NOMO-1 treated with dmso at 0.1 percent for 144 hours (cell line): Measurements from ENCODE around the gene SPEM3.
A peak's percentile ranks its signal among the peaks of the same experiment; 100 is the strongest.

Experiments used
- DNase-seq: peaks from one replicate; lab custom pipeline; 2025; ENCODE audit not compliant: unreplicated experiment; lab: John Stamatoyannopoulos, UW

SPEM3 gene

DNA sequence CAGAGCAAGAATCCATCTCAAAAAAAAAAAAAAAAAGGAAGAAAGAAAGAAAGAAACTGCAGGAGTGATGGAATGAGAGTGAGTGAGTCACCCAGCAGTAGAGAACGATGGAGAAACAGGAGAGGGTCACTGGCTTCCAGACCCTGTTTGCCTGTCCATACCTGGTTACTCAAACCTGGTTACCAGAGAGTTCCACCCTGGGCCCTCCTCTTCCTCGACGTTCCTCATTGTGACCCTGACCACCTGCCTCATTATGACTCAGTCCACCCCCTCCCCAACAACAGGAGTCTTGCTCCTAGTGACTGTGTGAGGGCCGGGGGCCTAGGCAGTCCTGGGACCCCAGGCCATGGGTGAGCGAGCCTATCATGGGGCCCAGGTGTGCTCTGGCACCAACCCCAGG is at the start of gene SPEM3:
TSS of gene SPEM3 (plus strand) at position 301 of the 400 bp plus-strand sequence. CDS start at position 347, 46 bp downstream.
- DNase-seq = no peak

GRCh38 chr17:7379134-7379533 is 49.5 kb upstream of the SPEM3 start:
- DNase-seq = no peak

- DNase-seq = no peak
Observed at GRCh38 chr17:7380321-7380720, 48.3 kb upstream of the SPEM3 start.

DNA sequence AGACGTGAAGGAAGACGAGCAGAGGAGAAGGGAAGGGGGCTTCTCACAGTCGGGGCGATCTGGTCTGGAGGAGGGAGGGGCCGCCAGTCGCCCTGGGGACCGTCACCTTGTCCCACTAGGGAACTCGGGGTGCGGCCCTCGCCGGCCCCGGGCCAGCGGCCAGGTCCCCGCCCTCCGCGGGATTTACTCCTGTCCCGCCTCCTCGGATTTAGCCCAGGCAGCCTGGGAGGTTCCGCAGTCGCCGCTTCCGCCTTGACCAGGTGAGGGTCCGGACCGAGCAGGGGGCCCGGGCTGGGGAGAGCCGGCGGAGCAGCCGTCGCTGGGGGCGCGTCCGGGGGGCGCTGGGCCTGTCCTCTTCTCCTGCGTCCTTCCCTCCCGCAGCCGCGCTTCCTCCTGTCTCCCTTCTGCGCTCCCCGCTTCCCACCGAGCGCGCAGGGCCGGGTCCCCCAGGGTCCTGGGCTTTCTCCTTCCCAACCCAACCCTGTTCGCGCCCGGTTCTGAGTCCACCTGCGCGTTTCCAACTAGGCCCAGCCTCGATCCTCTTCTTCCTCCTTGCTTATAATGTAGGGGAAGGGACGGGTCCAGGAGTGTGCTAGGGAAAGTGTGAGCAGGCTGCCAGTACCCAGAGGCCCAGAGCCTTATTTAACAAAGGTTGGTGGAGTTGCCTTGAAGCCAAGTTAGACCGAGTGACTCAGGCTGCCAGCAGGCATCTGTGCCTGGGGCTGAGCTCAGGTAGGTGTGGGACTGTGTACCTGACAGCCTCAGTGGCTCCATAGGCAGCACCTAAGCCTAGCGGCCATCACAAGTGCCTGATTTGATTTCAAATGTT is 47.6 kb upstream of the SPEM3 start, which contains the start of gene TNK1:
TSS of gene TNK1 (plus strand) at position 235 of the 829 bp plus-strand sequence. CDS start 1,838 bp downstream, outside the sequence.
- no peak for DNase-seq

DNA sequence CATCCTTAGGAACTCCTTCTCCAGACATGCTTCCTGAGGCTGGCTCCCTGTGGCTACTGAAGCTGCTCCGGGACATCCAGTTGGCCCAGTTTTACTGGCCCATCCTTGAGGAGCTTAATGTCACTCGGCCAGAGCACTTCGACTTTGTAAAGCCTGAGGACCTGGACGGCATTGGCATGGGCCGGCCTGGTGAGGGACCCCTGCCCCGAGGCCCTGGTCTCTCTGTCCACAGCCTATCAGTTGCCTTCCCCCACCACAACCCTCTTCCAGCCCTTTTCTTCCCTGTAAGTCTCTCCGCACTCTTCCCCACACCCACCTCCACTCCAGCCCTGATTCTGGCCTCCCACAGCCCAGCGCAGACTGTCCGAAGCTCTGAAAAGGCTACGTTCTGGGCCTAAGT is 45.8 kb upstream of the SPEM3 start:
- no peak for DNase-seq

DNA sequence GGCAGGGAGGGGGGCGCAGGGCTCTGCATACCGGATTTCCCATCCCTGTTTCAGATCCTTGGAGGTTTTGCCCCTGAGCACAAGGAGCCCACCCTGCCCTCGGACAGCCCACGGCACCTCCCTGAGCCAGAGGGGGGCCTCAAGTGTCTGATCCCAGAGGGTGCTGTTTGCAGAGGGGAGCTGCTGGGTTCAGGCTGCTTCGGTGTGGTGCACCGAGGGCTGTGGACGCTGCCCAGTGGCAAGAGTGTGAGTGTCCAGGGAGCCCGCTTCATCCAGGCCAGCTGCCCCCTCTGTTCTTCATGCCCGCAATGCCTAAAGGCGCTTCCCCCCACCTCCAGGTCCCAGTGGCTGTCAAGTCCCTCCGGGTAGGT is 45.3 kb upstream of the SPEM3 start:
- DNase-seq = no peak

DNA sequence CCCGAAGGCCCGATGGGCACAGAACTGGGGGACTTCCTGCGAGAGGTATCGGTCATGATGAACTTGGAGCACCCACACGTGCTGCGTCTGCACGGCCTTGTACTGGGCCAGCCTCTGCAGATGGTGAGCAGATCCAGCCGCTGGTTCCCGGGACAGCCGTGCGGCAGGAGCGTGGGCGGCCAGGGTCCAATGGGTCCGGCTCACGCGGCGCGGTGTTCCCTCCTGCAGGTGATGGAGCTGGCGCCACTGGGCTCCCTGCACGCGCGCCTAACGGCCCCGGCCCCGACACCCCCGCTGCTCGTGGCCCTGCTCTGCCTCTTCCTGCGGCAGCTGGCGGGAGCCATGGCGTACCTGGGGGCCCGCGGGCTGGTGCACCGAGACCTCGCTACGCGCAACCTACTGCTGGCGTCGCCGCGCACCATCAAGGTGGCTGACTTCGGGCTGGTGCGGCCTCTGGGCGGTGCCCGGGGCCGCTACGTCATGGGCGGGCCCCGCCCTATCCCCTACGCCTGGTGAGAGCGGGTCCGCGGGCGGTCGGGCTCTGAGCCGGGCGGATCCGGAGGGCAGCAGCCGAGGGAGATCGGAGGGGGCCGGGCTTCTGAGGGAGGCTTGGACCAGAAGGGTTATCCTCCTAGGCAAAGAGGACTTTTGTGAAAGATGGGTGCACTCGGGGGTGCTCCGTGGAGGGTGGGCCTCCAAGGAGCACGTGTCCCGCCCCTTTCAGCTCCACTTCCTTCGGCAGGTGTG is 44.7 kb upstream of the SPEM3 start:
- no peak for DNase-seq

DNA sequence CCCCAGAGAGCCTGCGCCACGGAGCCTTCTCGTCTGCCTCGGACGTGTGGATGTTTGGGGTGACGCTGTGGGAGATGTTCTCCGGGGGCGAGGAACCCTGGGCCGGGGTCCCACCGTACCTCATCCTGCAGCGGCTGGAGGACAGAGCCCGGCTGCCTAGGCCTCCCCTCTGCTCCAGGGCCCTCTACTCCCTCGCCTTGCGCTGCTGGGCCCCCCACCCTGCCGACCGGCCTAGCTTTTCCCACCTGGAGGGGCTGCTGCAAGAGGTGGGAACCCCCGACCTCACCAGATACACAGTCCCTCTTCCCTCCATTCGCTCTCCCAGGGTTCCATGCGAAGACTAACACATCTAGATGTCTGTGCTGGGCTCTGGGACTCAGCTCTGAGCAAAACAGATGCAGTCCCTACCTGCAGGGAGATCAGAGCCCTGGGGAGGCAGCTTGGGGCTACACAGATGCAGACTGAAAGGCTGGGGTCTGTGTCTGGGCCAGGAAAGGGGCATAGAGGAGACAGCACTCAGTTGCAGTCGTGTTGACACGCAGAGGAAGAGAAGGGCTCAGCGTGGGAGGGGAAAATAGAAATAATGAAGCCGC is 44.1 kb upstream of the SPEM3 start:
- no peak for DNase-seq

DNA sequence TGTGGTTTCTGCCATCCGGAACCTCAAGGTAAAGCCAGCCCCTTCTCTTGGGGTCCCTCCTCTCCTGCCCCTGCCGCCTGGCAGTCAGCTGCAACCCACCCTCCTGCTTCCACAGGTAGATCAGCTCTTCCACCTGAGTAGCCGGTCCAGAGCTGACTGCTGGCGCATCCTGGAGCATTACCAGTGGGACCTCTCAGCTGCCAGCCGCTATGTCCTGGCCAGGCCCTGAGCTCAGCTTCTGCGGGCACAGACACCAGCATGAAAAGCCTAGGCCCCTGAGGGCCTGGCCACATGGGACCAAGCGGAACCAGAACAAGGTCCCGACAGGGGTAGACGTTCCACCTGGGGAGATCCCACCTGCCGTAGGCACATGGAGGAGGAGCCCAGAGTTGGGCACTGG is 39.8 kb upstream of the SPEM3 start:
- no peak for DNase-seq

DNA sequence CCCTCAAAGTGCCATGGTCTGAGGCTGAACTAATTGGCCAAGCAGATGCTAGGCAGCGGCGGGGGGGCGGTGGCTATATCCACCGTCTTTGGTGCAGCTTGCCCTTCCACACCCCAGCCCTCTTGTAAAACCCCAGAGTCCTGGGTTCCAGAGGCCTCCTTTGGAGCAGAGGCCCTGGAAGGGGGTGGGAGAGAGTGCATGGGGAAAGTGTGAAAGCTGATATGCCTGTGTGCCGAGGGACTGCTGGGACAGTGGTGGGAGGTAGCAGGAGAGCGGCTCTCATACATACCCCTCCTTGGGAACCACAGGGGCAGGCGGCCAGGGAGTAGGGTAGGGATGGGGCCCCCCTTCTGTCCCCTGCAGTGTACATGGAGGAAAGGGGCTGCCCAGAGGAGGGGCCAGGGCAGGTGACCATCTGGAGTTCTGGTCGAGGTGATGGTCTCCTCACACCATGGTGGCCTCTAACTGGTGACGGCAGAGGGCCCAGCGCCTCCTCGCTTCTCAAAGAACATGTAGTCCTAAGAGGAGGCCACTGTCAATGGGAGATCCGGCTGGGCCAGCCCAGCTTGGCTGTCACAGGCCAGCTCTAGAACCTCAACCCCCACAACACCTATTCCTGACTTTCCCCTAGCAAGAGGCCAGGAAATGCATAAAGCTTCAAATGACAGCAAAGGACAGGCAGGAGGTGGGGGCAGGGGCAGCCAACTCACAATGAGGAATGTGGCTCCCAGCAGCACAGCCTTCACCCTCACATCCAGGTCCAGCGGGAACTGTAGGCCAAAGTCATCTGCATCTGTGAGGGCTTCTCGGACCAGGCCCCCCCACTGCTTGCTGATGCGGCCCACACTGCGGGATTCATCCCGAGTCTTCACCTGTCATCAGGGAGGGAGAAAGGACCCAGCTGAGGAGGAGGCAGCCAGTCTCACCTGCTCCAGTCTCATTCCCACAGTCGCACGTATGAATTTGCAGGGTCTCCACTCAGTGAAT is 38.4 kb upstream of the SPEM3 start:
- DNase-seq = no peak

- DNase-seq = no peak
Observed at GRCh38 chr17:7391307-7391706, 37.4 kb upstream of the SPEM3 start.

GRCh38 chr17:7392696-7393612 is 35.7 kb upstream of the SPEM3 start:
- no peak for DNase-seq

DNA sequence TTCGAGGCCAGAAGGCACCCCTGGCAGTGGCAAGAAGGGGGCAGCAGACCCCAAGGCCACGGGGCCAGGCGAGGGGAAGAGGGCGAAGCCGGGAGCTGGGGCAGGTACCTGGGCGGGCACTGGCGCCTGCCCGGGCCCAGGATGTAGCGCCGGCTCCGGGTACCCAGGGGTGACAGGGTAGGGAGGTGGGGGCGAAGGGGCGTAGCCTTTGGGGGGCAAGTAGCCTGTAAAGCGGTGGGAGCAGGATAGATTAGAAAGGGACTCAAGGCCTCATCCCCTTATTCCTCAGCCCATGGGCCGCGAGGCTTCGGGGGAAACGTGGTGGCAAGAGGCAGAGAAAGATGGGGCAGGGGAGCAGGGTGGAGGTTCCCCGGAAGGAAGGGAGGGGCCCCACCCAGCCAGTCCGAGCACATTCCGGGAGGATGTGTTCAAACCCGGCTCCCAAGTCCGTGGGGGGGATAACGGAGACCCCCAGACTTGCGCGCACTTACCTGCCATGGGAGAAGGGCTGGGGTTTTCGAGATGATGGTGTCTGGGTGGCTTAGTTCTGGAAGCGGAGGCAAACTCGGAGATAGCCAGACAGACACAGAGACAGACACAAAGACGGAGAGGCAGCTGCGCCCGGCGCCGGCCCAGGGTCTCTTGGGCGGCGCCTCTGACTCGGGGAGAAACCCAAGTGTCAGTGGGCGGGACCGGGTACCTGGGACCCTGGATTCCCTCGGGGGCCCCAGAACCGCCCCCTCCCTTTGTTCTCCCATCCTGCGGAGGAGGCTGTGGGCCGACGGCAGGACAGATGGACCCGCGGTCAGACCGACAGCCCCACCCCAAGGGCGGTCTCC is 34.8 kb upstream of the SPEM3 start:
- no peak for DNase-seq

DNA sequence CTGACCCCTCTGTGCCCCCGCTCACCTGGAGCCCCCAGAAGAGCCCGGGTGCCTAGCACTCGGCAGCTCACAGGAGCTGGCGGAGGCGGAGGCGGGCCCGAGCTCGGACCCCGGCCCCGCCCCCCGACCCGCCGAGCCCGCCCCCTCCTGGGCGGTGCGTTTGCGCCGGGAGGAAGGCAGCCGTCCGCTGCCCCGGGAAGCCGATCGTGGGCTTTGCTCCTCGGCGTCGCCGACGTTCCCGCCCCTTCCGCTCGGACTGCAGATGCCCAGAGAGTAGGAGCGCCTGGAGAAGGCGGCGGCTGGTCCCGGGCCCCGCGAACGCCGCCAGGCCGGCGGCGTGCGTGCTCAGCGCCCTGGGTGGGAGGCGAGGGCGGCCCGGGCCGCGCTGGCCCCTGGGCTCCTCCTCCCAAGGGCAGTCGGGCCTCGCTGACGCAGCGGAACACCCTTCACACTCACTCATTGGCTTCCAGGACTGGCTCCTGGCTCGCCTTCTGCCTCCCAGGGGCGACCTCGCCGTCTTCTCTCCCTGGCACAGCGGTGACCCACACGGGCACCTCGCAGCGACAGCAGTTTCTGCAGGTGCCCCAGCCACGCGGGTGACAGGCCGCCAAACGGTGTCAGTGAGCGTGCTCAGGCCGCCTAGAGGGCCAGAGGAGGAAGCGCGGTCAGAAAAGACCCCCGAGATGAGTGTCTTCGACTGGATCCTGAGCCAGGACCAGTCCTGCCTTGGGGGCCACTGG is 34.0 kb upstream of the SPEM3 start, which contains the start of gene PLSCR3:
TSS of gene PLSCR3 (minus strand) at position 74 of the 740 bp plus-strand sequence. CDS start 415 bp downstream, outside the sequence.
- DNase-seq = peak; percentile 64

DNA sequence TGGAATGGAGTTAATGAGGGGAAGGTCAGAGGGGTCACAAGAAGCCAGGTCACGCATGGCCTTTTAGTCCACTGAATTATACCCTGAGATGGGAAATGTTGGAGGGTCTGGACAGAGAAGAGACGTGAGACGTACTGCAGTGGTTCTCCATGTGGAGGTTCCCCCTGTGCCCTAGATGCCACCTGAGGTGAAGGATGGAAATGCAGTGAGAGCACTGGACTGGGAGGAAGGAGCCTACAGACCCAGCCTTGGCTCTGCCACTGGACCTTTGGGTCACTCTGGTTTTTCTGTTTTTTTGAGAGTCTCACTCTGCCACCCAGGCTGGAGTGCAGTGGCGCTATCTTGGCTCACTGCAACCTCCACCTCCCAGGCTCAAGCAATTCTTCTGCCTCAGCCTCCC is 32.5 kb upstream of the SPEM3 start:
- no peak for DNase-seq

DNA sequence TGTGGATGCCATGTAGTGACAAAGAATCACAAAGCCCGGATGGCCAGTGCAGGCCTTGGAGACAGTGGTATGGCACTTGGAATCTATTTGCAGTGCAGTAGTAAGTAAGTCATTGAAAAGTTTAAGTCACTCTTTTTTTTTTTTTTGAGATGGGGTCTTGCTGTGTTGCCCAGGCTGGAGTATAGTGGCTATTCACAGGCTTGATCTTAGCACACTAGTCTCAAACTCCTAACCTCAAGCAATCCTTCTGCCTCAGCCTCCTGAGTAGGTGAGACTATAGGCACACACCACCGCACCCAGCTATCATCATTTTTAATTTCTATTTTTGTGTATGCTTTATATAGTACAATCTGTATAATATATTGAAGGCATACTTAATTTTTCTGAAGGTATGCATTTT is 30.0 kb upstream of the SPEM3 start:
- no peak for DNase-seq

GRCh38 chr17:7403043-7403726 is 25.5 kb upstream of the SPEM3 start:
- no peak for DNase-seq

DNA sequence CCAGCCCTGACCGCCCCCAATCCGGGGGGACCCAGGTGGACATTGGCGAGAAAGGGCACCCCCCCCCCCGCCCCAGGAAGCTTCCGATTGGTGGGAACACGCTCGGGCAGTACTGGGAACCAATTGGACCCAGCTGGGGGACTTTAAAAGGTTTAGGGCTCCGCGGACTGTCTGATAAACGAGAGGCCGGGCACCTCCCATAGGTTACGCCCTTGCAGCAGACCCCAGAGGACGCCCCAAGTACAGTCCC is 25.0 kb upstream of the SPEM3 start:
- no peak for DNase-seq
